Measurements from ENCODE around the gene PLA2G2C. TPM values are rescaled to one million over a fixed set of nuclear protein-coding genes. Genes with fewer than 3 reads are reported as not detected.

PLA2G2C gene
- total RNA-seq, 2 experiments from 2014 or later: not detected

DNA sequence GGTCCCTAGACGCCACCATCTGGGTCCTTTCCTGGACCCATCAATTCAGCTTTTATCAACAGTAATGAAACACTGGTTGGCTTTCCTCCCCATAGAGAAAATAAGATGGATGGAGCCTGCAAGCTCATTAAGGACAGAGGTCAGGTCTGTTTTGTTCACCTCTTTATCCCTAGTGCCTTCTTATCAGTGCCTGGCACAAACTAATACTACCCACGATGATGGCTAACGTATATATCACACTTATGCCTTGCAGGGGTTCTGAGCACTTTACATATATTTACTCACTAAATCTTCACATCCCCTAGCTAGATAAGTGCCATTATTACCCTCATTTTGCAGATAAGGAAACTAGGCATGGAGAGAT lies 5.5 kb downstream of the PLA2G2C start:
- H3K36me3 Mint-ChIP-seq (ENCODE audit: low read depth): peaks cover 5% of the 10 kb centered on the region
- ATAC-seq (no peak), DNase-seq (no peak)
- H3K4me3 Mint-ChIP-seq: no peak overlapping the region
- H3K27ac Mint-ChIP-seq: no peak overlapping the region
- ChIA-PET POLR2A (interaction anchor here (1.3 kb wide), 1 partner anchor 8 kb away, joined by 3 read pairs; no protein-coding TSS in a partner anchor), CTCF (interaction anchor here (1.0 to 6.4 kb wide), 3 partner anchors 12 to 32 kb away, joined by 3 to 31 read pairs (median 3); no protein-coding TSS in a partner anchor)
- peaks cover 25% of the 10 kb centered on the region for H3K4me1 Mint-ChIP-seq (ENCODE audit: low read depth)
- no peaks in the 10 kb centered on the region for H3K9me3 Mint-ChIP-seq (ENCODE audit: insufficient read depth)
- H3K27me3 Mint-ChIP-seq (ENCODE audit: low read depth): peaks cover 25% of the 10 kb centered on the region

DNA sequence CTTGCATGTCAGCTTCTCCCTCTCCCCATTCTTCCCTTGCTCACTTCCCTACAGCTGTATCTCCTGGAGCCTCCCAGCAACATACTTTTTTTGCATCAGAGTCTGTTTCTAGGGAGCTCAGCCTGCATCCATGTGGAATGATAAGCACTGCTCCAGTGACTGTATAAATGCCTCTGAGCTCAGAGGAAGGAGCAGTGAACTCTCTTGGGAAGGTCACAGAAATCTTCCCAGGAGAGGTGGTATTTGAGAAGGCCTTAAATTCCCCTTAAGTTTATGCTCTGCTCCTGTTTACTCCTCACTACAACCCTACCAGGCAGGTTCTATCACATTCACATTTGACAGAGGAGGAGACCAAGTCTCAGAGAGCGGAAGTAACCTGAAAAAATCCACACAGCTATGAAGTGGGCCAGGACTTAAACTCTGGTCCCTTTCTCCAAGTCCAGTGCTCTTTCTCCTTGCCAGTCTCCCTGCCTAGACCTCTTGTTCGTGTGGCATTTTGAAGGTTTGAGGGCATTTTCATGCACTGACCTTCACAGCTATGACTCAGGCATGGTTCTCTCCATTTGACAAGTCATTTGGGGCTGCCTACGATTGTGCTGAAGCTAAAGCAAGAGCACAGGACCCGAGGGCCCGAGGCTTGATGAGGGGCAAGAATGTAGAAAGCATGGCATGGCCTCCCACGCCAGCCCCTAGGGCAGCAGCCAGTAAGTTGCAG lies 6.0 kb downstream of the PLA2G2C start:
- peaks cover 5% of the 10 kb centered on the region for H3K36me3 Mint-ChIP-seq (ENCODE audit: low read depth)
- ATAC-seq (no peak), DNase-seq (no peak)
- no peak overlapping the region for H3K4me3 Mint-ChIP-seq
- peaks cover 25% of the 10 kb centered on the region for H3K27me3 Mint-ChIP-seq (ENCODE audit: low read depth)
- peaks cover 23% of the 10 kb centered on the region for H3K4me1 Mint-ChIP-seq (ENCODE audit: low read depth)
- CTCF ChIA-PET: interaction anchor here (0.8 to 6.4 kb wide), 6 partner anchors 9 to 33 kb away, joined by 3 to 31 read pairs (median 6); no protein-coding TSS in a partner anchor
- no peak overlapping the region for H3K27ac Mint-ChIP-seq
- POLR2A ChIA-PET: interaction anchor here (1.3 kb wide), 1 partner anchor 8 kb away, joined by 3 read pairs; no protein-coding TSS in a partner anchor
- H3K9me3 Mint-ChIP-seq (ENCODE audit: insufficient read depth): no peaks in the 10 kb centered on the region

DNA sequence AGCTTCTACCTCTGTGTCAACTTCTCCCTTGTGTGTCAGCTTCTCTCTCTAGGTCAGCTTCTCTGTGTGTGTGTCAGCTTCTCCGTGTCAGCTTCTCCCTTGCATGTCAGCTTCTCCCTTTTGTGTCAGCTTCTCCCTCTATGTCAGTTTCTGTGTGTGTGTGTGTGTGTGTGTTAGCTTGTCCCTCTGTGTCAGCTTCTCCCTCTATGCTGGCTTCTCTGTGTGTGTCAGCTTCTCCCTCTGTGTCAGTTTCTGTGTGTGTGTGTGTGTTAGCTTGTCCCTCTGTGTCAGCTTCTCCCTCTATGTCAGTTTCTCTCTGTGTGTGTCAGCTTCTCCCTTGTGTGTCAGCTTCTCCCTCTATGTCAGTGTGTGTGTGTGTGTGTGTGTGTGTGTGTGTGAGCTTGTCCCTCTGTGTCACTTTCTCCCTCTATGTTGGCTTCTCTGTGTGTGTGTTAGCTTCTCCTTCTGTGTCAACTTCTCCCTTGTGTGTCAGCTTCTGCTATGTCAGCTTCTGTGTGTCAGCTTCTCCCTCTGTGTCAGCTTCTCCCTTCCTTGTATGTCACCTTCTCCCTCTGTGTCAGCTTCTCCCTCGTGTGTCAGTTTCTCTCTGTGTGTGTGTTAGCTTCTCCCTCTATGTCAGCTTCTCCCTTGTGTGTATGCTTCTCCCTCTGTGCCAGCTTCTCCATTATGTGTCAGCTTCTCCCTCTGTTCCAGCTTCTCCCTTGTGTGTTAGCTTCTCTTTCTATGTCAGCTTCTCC lies 6.8 kb downstream of the PLA2G2C start:
- ChIA-PET CTCF (interaction anchor here (0.8 to 6.4 kb wide), 9 partner anchors 9 to 262 kb away, joined by 3 to 31 read pairs (median 3); no protein-coding TSS in a partner anchor), POLR2A (interaction anchor here (1.3 to 1.4 kb wide), 2 partner anchors 10 to 16 kb away, joined by 3 read pairs; no protein-coding TSS in a partner anchor)
- Mint-ChIP-seq H3K9me3 (ENCODE audit: insufficient read depth) (no peaks in the 10 kb centered on the region), H3K27me3 (ENCODE audit: low read depth) (peaks cover 25% of the 10 kb centered on the region), H3K27ac (no peak overlapping the region), H3K4me3 (no peak overlapping the region), H3K4me1 (ENCODE audit: low read depth) (peaks cover 21% of the 10 kb centered on the region), H3K36me3 (ENCODE audit: low read depth) (peaks cover 5% of the 10 kb centered on the region)
- no peak for ATAC-seq
- DNase-seq: no peak

DNA sequence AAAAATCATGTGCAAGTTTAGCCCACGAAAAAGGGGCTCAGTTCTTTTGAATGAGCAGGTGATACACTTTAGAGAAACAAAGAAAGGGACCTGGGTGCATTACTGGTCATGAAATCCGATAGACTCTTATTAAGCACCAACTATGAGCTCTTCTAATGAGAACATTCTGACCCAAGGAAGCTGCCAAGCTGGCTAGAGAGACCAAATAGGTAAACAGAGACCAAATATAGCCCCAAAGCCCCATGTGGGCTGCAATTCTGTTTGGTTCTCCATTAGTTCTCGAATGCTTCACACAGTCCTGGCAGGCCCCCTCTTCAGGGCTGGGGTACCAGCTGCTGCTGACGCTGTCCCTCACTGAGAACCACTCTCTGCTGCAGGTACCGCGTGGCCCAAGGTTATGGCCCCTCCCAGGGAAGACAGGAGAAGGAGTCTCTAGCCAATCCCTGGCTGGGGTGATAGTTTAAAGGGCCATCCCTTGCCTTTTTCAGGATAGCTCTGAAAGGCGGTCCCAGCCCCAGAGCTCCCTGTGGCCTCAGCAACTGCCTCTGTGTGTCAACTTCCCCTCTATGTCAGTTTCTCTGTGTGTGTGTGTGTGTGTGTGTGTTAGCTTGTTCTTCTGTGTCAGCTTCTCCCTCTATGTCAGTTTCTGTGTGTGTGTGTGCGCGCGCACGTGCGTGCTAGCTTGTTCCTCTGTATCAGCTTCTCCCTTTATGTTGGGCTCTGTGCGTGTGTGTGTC lies 7.5 kb downstream of the PLA2G2C start:
- Mint-ChIP-seq H3K36me3 (ENCODE audit: low read depth) (no peaks in the 10 kb centered on the region), H3K27me3 (ENCODE audit: low read depth) (peaks cover 21% of the 10 kb centered on the region), H3K4me3 (no peak overlapping the region), H3K27ac (no peak overlapping the region), H3K9me3 (ENCODE audit: insufficient read depth) (no peaks in the 10 kb centered on the region), H3K4me1 (ENCODE audit: low read depth) (peaks cover 14% of the 10 kb centered on the region)
- ChIA-PET CTCF (interaction anchor here (0.8 to 6.4 kb wide), 7 partner anchors 12 to 261 kb away, joined by 3 to 31 read pairs (median 5); no protein-coding TSS in a partner anchor), POLR2A (interaction anchor here (1.0 to 1.4 kb wide), 3 partner anchors 11 to 17 kb away, joined by 3 to 6 read pairs (median 3); no protein-coding TSS in a partner anchor)
- ATAC-seq: no peak
- DNase-seq: no peak

DNA sequence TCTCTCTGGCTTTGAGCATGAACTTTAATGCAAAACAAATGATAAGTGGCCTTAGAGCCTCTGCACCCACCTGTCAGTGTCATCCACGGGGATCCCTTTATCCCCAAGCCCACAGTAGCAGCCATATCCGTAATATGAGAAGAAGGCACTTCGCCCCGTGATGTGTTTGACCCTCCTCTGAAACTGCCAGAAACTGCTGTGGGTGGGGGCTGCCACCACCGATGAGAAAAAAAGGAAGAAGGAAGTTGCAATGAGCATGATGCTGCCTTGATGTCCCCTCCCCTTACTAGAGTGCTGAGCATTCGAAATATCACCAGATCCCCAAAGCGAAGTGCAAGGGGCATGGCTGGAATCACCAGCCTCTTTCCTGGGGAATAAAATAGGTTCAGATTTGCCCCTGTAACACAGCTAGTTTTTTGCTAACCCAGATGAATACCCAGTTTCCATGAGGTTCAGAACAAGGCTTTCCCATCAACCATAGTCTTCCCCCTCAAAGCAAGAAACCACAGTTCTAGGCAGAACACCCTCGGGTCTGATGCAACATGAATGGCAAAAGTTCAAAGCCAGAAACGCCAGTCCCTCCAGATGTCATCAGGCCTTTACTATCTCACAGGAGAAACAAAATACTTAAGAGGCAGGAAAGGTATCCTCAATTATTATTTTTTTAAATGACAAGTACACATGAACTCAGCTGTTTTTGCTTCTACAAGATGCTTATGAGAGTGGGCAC lies 11.2 kb downstream of the PLA2G2C start:
- peaks cover 15% of the 10 kb centered on the region for H3K27me3 Mint-ChIP-seq (ENCODE audit: low read depth)
- POLR2A ChIA-PET: no interaction called here
- H3K4me3 Mint-ChIP-seq: no peak overlapping the region

DNA sequence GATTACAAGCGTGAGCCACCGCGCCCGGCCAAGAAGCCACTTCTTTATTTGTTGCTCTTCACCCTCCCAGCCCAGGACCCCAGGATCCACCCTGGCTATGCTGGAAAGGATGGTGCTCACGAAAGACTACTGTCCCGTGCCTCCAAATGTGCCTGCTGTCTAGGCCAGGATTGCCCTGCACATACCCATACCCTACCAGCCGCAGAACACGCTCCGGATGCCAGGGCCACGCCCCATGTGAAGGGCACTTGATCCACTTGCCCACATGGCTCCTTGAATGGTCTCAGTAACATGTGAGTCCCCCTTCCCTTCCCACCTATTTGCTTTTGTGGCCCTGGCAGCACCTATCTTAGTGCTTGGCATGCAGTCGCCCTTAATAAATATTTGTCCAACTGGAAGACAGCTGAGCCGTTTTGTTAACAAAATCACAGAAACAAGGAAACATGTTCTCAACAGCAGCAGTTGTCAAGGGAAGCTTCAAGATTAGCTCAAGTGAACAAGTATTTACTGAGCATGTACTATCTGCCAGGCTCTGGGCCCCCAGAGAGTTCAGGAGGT lies 14.2 kb downstream of the PLA2G2C start:
- peaks cover 19% of the 10 kb centered on the region for H3K4me1 Mint-ChIP-seq (ENCODE audit: low read depth)
- H3K36me3 Mint-ChIP-seq (ENCODE audit: low read depth): no peaks in the 10 kb centered on the region
- H3K27me3 Mint-ChIP-seq (ENCODE audit: low read depth): no peaks in the 10 kb centered on the region
- ATAC-seq (no peak), DNase-seq (no peak)
- POLR2A ChIA-PET: interaction anchor here (0.9 to 1.3 kb wide), 2 partner anchors 9 to 22 kb away, joined by 3 read pairs; no protein-coding TSS in a partner anchor
- H3K27ac Mint-ChIP-seq: no peak overlapping the region
- no peak overlapping the region for H3K4me3 Mint-ChIP-seq
- CTCF ChIA-PET: interaction anchor here (0.6 to 2.2 kb wide), 4 partner anchors 15 to 24 kb away, joined by 3 to 6 read pairs (median 5); no protein-coding TSS in a partner anchor
- H3K9me3 Mint-ChIP-seq (ENCODE audit: insufficient read depth): no peaks in the 10 kb centered on the region

More for the DNA sequence above, 11.2 kb downstream of the PLA2G2C start:
- Mint-ChIP-seq H3K4me1 (ENCODE audit: low read depth) (peaks cover 19% of the 10 kb centered on the region), H3K9me3 (ENCODE audit: insufficient read depth) (no peaks in the 10 kb centered on the region), H3K27ac (peak overlapping the region; percentile 8), H3K36me3 (ENCODE audit: low read depth) (no peaks in the 10 kb centered on the region)
- DNase-seq: no peak
- ATAC-seq: no peak
- CTCF ChIA-PET: no interaction called here

DNA sequence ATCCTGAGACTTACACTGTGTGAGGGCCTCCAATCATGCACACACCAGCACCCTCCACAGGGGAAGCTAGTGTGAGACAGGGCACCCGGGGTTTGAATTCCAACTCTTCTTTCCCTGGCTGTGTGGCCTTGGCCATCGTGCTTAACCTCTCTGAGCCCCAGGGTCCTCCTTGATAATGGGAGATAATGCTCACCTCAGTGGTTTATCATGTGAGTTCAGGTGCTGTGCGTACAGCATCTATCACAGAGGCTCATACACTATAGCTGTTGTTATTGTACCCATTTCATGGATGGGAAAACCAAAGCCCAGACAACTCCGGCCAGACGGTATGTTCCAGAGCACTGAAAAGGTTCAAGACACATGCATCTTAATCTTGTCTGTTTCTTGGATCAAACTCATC lies 16.4 kb downstream of the PLA2G2C start:
- Mint-ChIP-seq H3K27me3 (ENCODE audit: low read depth) (peaks cover 8% of the 10 kb centered on the region), H3K9me3 (ENCODE audit: insufficient read depth) (no peaks in the 10 kb centered on the region), H3K36me3 (ENCODE audit: low read depth) (no peaks in the 10 kb centered on the region), H3K4me1 (ENCODE audit: low read depth) (peaks cover 13% of the 10 kb centered on the region), H3K4me3 (no peak overlapping the region), H3K27ac (no peak overlapping the region)
- ChIA-PET CTCF (interaction anchor here (1.1 to 1.6 kb wide), 3 partner anchors 17 to 43 kb away, joined by 3 to 4 read pairs (median 3); no protein-coding TSS in a partner anchor), POLR2A (no interaction called here)
- ATAC-seq (no peak), DNase-seq (no peak)

DNA sequence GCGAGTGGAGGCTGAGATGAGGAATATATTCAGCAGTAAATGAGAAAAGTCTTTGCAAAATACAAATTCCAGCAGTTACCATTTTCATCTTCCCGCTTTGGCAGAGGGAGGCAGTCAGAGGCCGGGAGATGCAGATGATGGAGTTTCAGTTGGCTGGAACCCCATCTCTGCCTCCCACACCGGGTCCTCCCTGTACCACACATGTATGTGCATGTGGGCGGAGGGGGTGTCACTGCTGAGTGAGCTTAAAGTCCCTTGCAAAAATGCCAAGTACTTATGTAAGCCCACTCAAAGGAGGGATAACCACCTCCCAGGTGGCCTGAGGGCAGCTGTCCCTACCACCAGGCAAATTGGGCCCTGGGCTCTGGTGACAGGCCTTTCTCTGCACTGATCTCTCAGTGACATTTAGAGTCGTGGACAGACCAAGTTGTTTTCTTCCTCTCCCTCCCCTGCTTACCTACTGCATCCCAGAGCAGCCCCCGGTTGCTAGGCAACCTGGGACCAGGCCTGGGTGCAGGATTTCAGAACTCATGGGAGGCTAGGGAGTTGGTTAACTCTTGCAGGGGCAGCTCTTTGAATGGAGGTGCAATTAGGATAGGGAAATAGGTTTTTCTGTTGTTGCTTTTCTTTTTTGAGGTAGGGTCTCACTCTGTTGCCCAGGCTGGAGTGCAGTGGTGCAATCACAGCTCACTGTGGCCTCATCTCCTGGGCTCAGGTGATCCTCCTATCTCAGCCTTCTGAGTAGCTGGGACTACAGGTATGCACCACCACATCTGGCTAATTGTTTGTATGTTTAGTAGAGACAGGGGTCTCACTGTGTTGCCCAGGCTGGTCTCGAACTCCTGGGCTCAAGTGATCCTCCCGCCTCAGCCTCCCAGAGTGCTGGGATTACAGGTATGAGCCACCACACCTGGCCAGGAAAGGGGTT lies 17.5 kb downstream of the PLA2G2C start:
- ChIA-PET POLR2A (interaction anchor here (0.6 kb wide), 1 partner anchor 489 kb away, joined by 4 read pairs; no protein-coding TSS in a partner anchor), CTCF (interaction anchor here (1.1 to 1.7 kb wide), 5 partner anchors 13 to 44 kb away, joined by 3 to 4 read pairs (median 3); no protein-coding TSS in a partner anchor)
- peaks cover 12% of the 10 kb centered on the region for H3K27me3 Mint-ChIP-seq (ENCODE audit: low read depth)
- H3K9me3 Mint-ChIP-seq (ENCODE audit: insufficient read depth): no peaks in the 10 kb centered on the region
- H3K27ac Mint-ChIP-seq: no peak overlapping the region
- no peak overlapping the region for H3K4me3 Mint-ChIP-seq
- peaks cover 11% of the 10 kb centered on the region for H3K4me1 Mint-ChIP-seq (ENCODE audit: low read depth)
- no peaks in the 10 kb centered on the region for H3K36me3 Mint-ChIP-seq (ENCODE audit: low read depth)
- no peak for ATAC-seq
- DNase-seq: no peak

DNA sequence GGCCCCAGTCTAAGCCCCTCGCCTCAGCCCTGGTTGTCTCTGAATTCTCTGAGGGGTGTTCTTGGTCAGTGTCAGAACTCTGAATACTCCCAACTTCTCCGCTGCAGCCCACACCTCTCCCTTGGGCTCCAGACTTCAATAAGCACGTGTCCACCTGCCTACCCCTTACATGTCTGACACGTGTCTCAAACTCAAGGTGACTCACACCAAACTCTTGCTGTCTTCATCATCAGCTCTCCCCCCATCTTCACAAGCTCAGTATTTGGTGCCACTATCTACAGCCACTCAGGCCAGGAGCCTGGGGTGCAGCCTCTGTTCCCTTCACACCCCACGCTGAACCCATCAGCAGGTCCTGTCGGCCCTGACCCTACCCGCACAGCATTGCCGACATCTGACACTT lies 19.2 kb downstream of the PLA2G2C start:
- H3K4me1 Mint-ChIP-seq (ENCODE audit: low read depth): peaks cover 8% of the 10 kb centered on the region
- H3K4me3 Mint-ChIP-seq: no peak overlapping the region
- DNase-seq (no peak), ATAC-seq (no peak)
- H3K36me3 Mint-ChIP-seq (ENCODE audit: low read depth): peaks cover 5% of the 10 kb centered on the region
- peaks cover 5% of the 10 kb centered on the region for H3K9me3 Mint-ChIP-seq (ENCODE audit: insufficient read depth)
- peaks cover 12% of the 10 kb centered on the region for H3K27me3 Mint-ChIP-seq (ENCODE audit: low read depth)
- POLR2A ChIA-PET: interaction anchor here (2.0 kb wide), 1 partner anchor 11 kb away, joined by 6 read pairs; no protein-coding TSS in a partner anchor
- no peak overlapping the region for H3K27ac Mint-ChIP-seq
- CTCF ChIA-PET: interaction anchor here (0.6 to 5.3 kb wide), 4 partner anchors 27 to 328 kb away, joined by 3 to 61 read pairs (median 5); no protein-coding TSS in a partner anchor

Measured in activated CD8-positive, alpha-beta T cell treated with anti-CD3 and anti-CD28 coated beads, Interleukin-2, amount 10 ng/mL, durations not matched to agents 7 days and 5 days (primary cell).